ENCODE results near the gene SMAP2.

The SMAP2 gene

GRCh38 chr1:40377512-40377911, 4.0 kb downstream of the SMAP2 start:
- no peak overlapping the region for H3K27ac ChIP-seq (ENCODE audit: low read depth, low read length)
- H3K4me1 ChIP-seq (ENCODE audit: insufficient read depth, low read length) = peaks cover 4% of the 10 kb centered on the region
- H3K27me3 ChIP-seq (ENCODE audit: control insufficient read depth in 1 of 2, insufficient read depth in 2 of 2, low read length in 2 of 2) = no peaks in the 10 kb centered on the region
- no peak overlapping the region for H3K9ac ChIP-seq (ENCODE audit: low read length)
- no peaks in the 10 kb centered on the region for H3K9me3 ChIP-seq (ENCODE audit: low read length)
- no peak overlapping the region for H3K4me3 ChIP-seq (ENCODE audit: low read depth in 1 of 2, low read length in 2 of 2)
- H3K36me3 ChIP-seq (ENCODE audit: insufficient read depth, low read length) = no peaks in the 10 kb centered on the region

GRCh38 chr1:40379785-40380452, 6.4 kb downstream of the SMAP2 start:
- Histone ChIP-seq H3K9ac (ENCODE audit: low read length) (no peak overlapping the region), H3K36me3 (ENCODE audit: insufficient read depth, low read length) (no peaks in the 10 kb centered on the region), H3K9me3 (ENCODE audit: low read length) (no peaks in the 10 kb centered on the region), H3K27me3 (ENCODE audit: control insufficient read depth in 1 of 2, insufficient read depth in 2 of 2, low read length in 2 of 2) (no peaks in the 10 kb centered on the region), H3K4me3 (ENCODE audit: low read depth in 1 of 2, low read length in 2 of 2) (no peak overlapping the region), H3K27ac (ENCODE audit: low read depth, low read length) (no peak overlapping the region), H3K4me1 (ENCODE audit: insufficient read depth, low read length) (peaks cover 17% of the 10 kb centered on the region)

GRCh38 chr1:40380817-40381216, 7.3 kb downstream of the SMAP2 start:
- Histone ChIP-seq H3K9me3 (ENCODE audit: low read length) (no peaks in the 10 kb centered on the region), H3K36me3 (ENCODE audit: insufficient read depth, low read length) (no peaks in the 10 kb centered on the region), H3K27ac (ENCODE audit: low read depth, low read length) (no peak overlapping the region), H3K27me3 (ENCODE audit: control insufficient read depth in 1 of 2, insufficient read depth in 2 of 2, low read length in 2 of 2) (no peaks in the 10 kb centered on the region), H3K9ac (ENCODE audit: low read length) (no peak overlapping the region), H3K4me3 (ENCODE audit: low read depth in 1 of 2, low read length in 2 of 2) (no peak overlapping the region), H3K4me1 (ENCODE audit: insufficient read depth, low read length) (peaks cover 17% of the 10 kb centered on the region)

- Histone ChIP-seq H3K27ac (ENCODE audit: low read depth, low read length) (no peak overlapping the region), H3K4me3 (ENCODE audit: low read depth in 1 of 2, low read length in 2 of 2) (no peak overlapping the region), H3K9me3 (ENCODE audit: low read length) (no peaks in the 10 kb centered on the region), H3K27me3 (ENCODE audit: control insufficient read depth in 1 of 2, insufficient read depth in 2 of 2, low read length in 2 of 2) (no peaks in the 10 kb centered on the region), H3K36me3 (ENCODE audit: insufficient read depth, low read length) (no peaks in the 10 kb centered on the region), H3K4me1 (ENCODE audit: insufficient read depth, low read length) (peaks cover 17% of the 10 kb centered on the region), H3K9ac (ENCODE audit: low read length) (no peak overlapping the region)
Measured at GRCh38 chr1:40381268-40382107, 8.0 kb downstream of the SMAP2 start.

- no peaks in the 10 kb centered on the region for H3K27me3 ChIP-seq (ENCODE audit: control insufficient read depth in 1 of 2, insufficient read depth in 2 of 2, low read length in 2 of 2)
- H3K27ac ChIP-seq (ENCODE audit: low read depth, low read length) = no peak overlapping the region
- no peak overlapping the region for H3K9ac ChIP-seq (ENCODE audit: low read length)
- H3K4me3 ChIP-seq (ENCODE audit: low read depth in 1 of 2, low read length in 2 of 2) = no peak overlapping the region
- H3K9me3 ChIP-seq (ENCODE audit: low read length) = no peaks in the 10 kb centered on the region
- no peaks in the 10 kb centered on the region for H3K36me3 ChIP-seq (ENCODE audit: insufficient read depth, low read length)
- H3K4me1 ChIP-seq (ENCODE audit: insufficient read depth, low read length) = peaks cover 17% of the 10 kb centered on the region
Measured at GRCh38 chr1:40382108-40382460, 8.6 kb downstream of the SMAP2 start.

GRCh38 chr1:40382601-40383000, 9.1 kb downstream of the SMAP2 start:
- Histone ChIP-seq H3K4me1 (ENCODE audit: insufficient read depth, low read length) (peaks cover 17% of the 10 kb centered on the region), H3K4me3 (ENCODE audit: low read depth in 1 of 2, low read length in 2 of 2) (no peak overlapping the region), H3K9ac (ENCODE audit: low read length) (no peak overlapping the region), H3K9me3 (ENCODE audit: low read length) (no peaks in the 10 kb centered on the region), H3K36me3 (ENCODE audit: insufficient read depth, low read length) (no peaks in the 10 kb centered on the region), H3K27me3 (ENCODE audit: control insufficient read depth in 1 of 2, insufficient read depth in 2 of 2, low read length in 2 of 2) (no peaks in the 10 kb centered on the region), H3K27ac (ENCODE audit: low read depth, low read length) (no peak overlapping the region)

GRCh38 chr1:40383095-40383487, 9.6 kb downstream of the SMAP2 start:
- peaks cover 17% of the 10 kb centered on the region for H3K4me1 ChIP-seq (ENCODE audit: insufficient read depth, low read length)
- H3K36me3 ChIP-seq (ENCODE audit: insufficient read depth, low read length) = no peaks in the 10 kb centered on the region
- H3K4me3 ChIP-seq (ENCODE audit: low read depth in 1 of 2, low read length in 2 of 2) = no peak overlapping the region
- no peak overlapping the region for H3K9ac ChIP-seq (ENCODE audit: low read length)
- H3K27ac ChIP-seq (ENCODE audit: low read depth, low read length) = no peak overlapping the region
- no peaks in the 10 kb centered on the region for H3K27me3 ChIP-seq (ENCODE audit: control insufficient read depth in 1 of 2, insufficient read depth in 2 of 2, low read length in 2 of 2)
- no peaks in the 10 kb centered on the region for H3K9me3 ChIP-seq (ENCODE audit: low read length)

- Histone ChIP-seq H3K27me3 (ENCODE audit: control insufficient read depth in 1 of 2, insufficient read depth in 2 of 2, low read length in 2 of 2) (no peaks in the 10 kb centered on the region), H3K4me1 (ENCODE audit: insufficient read depth, low read length) (peaks cover 17% of the 10 kb centered on the region), H3K9me3 (ENCODE audit: low read length) (no peaks in the 10 kb centered on the region), H3K9ac (ENCODE audit: low read length) (no peak overlapping the region), H3K4me3 (ENCODE audit: low read depth in 1 of 2, low read length in 2 of 2) (no peak overlapping the region), H3K27ac (ENCODE audit: low read depth, low read length) (no peak overlapping the region), H3K36me3 (ENCODE audit: insufficient read depth, low read length) (no peaks in the 10 kb centered on the region)
Measured at GRCh38 chr1:40383488-40384412, 10.2 kb downstream of the SMAP2 start.

DNA sequence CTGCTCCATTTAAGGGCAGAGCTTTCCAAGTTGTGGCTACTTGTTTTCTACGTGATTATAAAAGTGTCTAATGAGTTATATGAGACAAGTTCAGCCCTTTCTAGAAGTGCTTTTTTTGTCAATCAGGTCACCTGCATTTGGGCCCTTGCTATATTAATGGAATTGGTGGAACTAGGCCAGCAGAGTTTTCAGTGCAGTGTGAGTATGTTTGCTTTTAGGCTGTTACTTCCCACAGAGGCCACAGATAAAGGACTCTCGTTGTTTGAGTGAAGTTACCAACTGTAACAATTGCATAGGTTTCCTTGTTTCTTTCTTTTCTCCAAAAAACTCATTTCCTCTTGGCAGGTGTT, 10.9 kb downstream of the SMAP2 start:
- Histone ChIP-seq H3K9me3 (ENCODE audit: low read length) (no peaks in the 10 kb centered on the region), H3K27me3 (ENCODE audit: control insufficient read depth in 1 of 2, insufficient read depth in 2 of 2, low read length in 2 of 2) (no peaks in the 10 kb centered on the region), H3K9ac (ENCODE audit: low read length) (no peak overlapping the region), H3K27ac (ENCODE audit: low read depth, low read length) (peak overlapping the region; percentile 14), H3K4me3 (ENCODE audit: low read depth in 1 of 2, low read length in 2 of 2) (no peak overlapping the region), H3K36me3 (ENCODE audit: insufficient read depth, low read length) (no peaks in the 10 kb centered on the region), H3K4me1 (ENCODE audit: insufficient read depth, low read length) (peaks cover 17% of the 10 kb centered on the region)

DNA sequence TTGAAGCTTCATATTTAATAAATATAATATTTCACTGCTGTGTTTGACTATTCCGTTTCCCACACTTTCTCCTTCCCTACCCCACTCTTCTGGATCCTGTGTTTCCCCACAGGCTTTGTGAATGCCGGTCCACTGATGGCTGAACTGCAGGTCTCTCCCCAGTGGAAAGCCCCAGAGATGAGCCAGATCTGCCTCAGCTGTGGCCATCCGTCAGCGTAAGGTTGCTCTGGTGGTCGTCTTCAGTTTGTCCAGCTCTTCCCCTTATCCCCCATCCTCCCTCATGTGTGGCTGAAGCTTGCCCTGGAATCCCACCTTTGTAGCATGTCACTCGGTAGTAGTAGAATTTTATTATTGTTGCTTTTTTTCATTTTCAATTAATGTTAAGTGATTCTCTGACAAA, 11.4 kb downstream of the SMAP2 start:
- Histone ChIP-seq H3K27ac (ENCODE audit: low read depth, low read length) (peak overlapping the region; percentile 14), H3K4me1 (ENCODE audit: insufficient read depth, low read length) (peaks cover 17% of the 10 kb centered on the region), H3K9ac (ENCODE audit: low read length) (no peak overlapping the region), H3K9me3 (ENCODE audit: low read length) (no peaks in the 10 kb centered on the region), H3K36me3 (ENCODE audit: insufficient read depth, low read length) (no peaks in the 10 kb centered on the region), H3K4me3 (ENCODE audit: low read depth in 1 of 2, low read length in 2 of 2) (no peak overlapping the region), H3K27me3 (ENCODE audit: control insufficient read depth in 1 of 2, insufficient read depth in 2 of 2, low read length in 2 of 2) (no peaks in the 10 kb centered on the region)

All from muscle layer of colon (tissue), 2 donors.